A673 (cell line): ENCODE data around the gene NUDCD2.

Experiments used
- CTCF ChIP-seq: fragments of 300-800, 200-600 bp; sonication (generic); conservative IDR thresholded peaks from 2 replicates; pipeline ENCODE4 v1.5.1; 2017; ENCODE audit warnings: low read depth, mild to moderate bottlenecking, antibody characterized with exemption, low read length, moderate library complexity, mixed read lengths
- EZH2 ChIP-seq: fragments of 200-600 bp; sonication (generic); IDR thresholded peaks from 2 replicates; pipeline ENCODE4 v1.6.1; 2017; ENCODE audit warnings: borderline replicate concordance, low read depth, mild to moderate bottlenecking, mixed read lengths, antibody characterized with exemption, low read length; ENCODE audit not compliant: poor library complexity, severe bottlenecking

- no peak for TF ChIP-seq CTCF
- no peak for TF ChIP-seq EZH2
These were observed 3.8 kb downstream of the NUDCD2 start for GRCh38 chr5:163456029-163456589.
